ENCODE data around the gene EFNB2. TPM values are rescaled to one million over a fixed set of nuclear protein-coding genes. Genes with fewer than 3 reads are reported as not detected.

The EFNB2 gene
- 36.1 and 40.7 TPM in 2 replicates for total RNA-seq

GRCh38 chr13:106535552-106536243 lies at the start of gene EFNB2:
EFNB2 (minus strand) TSS chr13:106535662; CDS start chr13:106534964, 698 bp downstream.

GRCh38 chr13:106567474-106568298 lies 32.2 kb upstream of the EFNB2 start, which contains the start of gene ARGLU1:
ARGLU1 (minus strand) TSS chr13:106568137; CDS start chr13:106567919, 218 bp downstream.

Other genes starting within 250 kb of the EFNB2 start
- 34.9 and 60.9 TPM in 2 replicates for gene ARGLU1, start 32.5 kb upstream of the EFNB2 start, total RNA-seq

All from placental epithelial cell (primary cell).